NCI-H1048 (cell line): ENCODE measurements around the gene HORMAD1.
"Not testable (repeated sequence)": the region's sequence is repeated elsewhere in the genome, so short reads cannot be mapped to it uniquely, and the experiment has no call there.

Experiments
- DNase-seq: peaks from one replicate; lab custom pipeline; 2025; lab: John Stamatoyannopoulos, UW

The HORMAD1 gene

DNA sequence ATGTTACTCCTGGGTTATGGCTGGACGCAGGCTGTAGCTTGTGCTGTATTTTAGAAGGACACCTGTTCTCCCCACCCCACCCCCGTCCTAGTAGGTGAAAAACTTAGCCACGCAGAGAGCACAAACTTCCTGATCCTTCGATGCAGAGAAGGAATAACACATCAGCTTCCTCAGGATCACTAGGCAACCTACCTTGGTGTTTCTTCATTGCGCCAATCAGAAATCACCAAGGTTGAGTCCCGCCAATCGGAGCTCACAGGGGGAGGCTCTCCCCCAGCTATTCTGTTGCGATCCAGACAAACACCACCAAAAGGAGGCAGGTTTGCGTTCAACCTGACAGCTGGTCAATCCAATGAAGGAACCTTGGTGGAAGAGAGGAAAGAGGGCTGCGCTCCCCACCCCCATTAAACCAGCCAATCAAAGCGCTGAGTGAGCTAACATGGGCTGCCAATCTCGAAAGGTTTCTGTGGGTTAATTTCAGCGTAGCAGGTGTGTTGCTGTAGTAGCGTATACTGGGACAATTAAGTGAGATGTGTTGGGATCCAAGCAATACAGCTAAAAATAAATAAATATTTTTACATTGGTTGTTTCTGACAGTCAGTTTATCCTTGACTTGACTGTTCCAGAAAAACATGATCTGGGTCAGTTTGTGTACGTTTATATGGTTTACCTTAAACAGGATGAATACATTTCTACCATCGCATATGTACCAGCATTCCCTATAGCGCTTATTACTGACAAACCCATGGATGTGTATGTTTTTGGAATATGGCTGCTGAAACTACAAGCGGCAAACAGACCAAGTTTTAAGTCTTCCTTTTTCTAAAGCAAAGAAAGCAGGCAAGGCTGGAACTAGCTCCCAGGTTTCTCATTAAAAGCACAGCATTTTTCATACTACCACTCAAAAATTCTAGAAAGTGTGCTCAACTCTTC lies 23.4 kb downstream of the HORMAD1 start, which contains the start of gene GOLPH3L:
TSS of gene GOLPH3L (minus strand) at position 160 of the 933 bp plus-strand sequence. CDS start 2,316 bp downstream, outside the sequence.
- peak; percentile 99 for DNase-seq

DNA sequence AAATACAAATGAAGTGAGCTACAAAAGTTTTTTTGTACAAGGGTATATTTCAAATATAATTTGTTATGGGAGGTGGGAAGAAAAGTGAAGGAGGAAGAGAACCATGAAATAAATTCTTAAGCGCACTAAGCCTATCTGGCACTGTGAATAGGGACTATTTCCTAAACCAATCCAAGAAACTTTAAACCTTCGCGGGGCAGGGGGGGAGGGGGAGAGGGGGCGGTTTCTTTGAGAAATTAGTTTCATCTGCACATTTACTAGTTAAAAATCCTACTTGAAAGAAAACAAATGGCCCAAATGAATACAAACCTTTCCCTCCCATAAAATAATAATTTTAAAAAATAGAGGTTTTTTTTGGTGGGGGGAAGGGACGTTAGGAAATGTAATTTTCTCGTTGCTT lies 24.1 kb downstream of the HORMAD1 start:
- no peak for DNase-seq

DNA sequence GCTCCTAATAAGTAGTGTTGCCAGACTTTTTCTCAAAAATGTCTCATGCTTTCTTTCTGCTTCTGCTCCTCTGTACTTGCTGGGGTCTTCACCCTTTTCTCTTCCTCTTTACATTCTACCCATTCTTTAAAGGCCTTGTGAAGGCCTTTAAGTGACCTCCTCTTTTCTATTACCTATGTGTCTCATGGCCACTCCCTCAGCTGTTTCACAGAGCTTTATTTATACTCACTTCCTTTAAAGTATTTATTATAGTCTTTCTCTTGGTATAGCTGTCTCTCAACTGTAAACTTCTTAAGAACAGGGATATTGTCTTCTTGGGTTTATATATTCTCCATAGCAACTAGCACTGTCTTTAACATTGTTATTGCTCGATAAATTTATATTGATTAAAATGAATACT lies 24.5 kb downstream of the HORMAD1 start:
- DNase-seq: no peak

DNA sequence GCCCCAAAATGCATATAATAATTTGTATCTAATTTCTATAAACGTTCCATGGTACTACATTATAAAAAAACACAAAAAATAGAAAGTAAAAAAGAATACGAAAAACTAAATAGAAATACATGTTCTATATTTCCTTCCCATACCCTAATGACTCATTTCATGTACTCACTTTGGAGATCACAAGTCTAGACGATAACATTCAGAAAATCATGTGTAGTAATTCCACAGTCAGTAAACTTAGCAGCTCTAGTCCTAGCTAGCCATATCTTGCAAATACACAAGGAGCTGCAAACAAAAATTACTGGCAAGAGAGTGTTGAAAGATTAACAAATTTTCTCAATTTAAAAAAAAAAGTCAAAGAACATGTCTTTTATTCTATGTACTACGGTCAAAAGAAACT lies 25.1 kb downstream of the HORMAD1 start:
- DNase-seq: no peak

DNA sequence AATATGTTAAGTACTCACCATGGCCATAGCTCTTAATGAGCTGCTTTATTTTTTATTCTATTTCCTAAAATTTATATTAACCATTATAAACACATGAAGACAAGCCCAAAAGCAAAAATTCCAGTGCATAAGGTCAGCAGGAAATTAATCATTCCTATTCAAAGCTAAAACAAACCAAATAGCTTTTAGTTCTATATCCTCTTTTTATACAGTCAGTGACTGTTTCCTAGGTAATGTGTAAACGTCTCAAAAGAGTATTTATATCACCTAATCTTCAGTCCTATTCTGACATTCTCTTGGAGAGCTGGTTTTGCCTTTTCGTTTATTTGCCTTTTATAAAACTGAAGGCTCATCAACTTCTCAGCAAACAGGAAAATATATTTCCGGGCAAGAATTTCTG lies 28.0 kb downstream of the HORMAD1 start:
- no peak for DNase-seq

DNA sequence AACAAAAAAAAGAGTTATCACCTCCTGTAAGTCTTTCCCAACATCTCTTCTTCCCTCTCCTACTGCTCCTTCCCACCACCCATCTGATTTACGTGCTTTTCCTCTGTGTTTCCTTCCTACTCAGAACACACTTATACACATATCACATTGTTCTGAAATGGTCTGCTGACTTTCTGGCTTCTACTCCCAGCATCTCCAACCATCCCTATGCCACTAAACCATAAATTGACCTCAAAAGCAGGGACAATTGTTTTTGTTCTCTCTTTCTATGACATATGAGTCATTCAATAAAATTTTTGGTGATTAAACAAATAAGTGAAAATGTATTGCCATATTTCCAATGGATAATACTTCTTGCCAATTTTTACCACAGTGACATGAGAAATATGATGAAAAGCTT lies 31.9 kb downstream of the HORMAD1 start:
- DNase-seq: no peak

DNA sequence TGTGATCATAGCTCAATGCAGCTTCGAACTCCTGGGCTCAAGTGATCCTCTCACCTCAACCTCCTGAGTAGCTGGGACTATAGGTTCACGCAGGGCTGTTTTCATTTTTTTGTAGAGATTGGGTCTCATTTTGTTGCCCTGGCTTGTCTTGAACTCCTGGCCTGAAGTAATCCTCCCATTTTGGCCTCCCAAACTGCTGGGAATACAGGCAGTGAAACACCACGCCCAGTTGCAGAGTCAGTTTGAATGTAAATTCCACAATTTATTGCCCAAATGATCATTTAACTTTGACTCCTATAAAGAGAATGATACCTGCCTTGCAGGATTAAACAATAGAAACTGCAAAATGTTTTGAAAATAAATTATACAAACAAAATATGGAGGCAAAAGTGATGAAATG lies 34.4 kb downstream of the HORMAD1 start:
- no peak for DNase-seq

DNA sequence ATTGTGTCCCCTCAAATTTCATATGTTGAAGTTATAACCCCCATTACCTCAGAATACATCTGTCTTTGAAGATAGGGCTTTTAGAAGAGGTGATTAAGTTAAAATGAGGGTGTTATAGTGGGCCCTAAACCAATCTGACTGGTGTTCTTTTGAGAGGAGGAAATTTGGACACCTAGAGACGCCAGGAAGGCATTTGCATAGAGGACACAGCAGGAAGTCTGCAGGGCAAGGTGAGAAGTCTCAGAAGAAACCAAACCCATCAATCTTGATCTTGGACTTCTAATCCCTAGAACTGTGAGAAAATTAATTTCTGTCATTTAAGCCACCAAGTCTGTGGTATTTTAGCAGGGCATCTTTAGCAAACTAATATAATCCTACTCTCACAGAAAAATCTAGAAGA lies 36.8 kb downstream of the HORMAD1 start:
- no peak for DNase-seq

DNA sequence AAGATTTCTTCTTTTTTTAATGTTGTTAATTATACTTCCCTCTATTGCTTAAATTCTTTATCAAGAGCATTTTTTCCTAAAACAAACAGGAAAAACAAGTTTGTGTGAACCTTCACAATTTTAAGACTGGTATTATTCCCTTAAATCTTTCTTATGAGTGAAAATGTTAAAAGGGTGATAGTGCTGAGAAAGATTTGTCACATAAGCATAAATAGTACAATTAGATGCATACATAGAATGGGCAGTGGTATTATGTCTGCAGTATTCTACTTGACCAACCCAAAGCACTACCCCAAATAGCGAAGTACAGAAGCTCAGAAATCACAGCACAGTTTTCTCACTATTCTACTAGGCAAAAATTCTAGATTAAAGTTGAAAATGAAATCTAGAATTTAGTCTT lies 41.7 kb downstream of the HORMAD1 start:
- no peak for DNase-seq

DNA sequence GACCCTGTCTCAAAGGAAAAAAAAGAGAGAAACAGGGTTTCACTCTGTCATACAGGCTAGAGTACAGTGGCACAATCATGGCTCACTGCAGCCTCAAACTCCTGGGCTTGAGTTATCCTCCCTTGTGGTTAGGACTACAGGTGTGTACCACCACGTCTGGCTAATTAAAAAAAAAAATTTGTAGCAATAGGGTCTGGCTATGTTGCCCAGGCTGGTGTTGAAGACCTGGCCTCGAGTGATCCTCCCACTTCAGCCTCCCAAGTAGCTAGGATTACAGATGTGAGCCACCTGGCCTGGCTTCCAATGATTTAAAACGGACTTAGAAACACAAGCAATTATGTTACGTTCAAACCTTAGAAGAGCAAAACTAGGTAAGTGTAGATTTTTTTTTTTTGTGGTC lies 45.8 kb downstream of the HORMAD1 start:
- no peak for DNase-seq

DNA sequence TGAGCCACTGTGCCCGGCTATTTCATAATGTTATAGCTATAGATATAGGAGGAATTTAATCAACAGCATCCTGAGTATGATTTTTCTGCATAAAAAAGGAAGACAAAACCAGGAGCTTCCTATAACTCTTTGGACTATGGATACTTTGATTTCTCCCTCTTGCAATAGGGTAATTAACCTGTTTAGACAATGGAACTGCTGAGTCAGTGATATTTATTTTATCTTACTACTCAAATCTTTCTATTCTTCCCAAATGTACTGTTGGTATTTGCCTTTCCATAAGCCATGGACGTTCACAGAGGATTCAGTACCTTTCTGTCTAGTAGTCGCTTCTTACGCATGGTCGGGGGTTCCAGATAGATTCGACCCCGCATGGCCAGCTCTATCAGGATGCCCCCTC lies 57.4 kb downstream of the HORMAD1 start:
- DNase-seq: no peak

DNA sequence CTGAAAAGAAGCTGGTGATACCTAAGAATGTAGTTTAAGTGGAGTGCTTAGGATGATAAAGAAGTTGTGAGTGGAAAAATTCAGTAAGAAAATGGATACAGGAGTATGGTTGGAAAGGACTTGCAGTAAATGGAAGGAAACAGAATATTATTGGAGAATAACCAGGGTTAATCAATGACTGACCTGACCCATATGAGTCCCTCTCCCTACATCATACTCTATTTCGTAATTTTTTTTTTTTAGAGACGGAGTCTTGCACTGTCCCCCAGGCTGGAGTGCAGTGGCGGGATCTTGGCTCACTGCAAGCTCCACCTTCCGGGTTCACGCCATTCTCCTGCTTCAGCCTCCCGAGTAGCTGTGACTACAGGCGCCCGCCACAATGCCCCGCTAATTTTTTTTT lies 57.9 kb downstream of the HORMAD1 start:
- no peak for DNase-seq

DNA sequence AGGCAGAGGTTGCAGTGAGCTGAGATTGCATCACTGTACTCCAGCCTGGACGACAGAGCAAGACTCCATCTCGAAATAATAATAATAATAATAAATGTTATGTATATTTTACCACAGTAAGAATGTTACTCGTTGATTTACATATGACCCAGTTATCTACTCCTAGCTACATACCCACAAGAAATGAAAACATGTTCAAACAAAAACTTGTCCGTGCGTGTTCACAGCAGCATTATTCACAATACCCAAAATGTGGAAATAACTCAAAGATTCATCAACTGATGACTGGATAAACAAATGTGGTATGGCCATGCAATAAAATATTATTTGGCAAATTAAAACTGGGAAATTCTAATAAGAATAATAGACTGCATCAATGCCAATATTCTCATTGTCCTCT lies 59.5 kb downstream of the HORMAD1 start:
- DNase-seq: no peak

DNA sequence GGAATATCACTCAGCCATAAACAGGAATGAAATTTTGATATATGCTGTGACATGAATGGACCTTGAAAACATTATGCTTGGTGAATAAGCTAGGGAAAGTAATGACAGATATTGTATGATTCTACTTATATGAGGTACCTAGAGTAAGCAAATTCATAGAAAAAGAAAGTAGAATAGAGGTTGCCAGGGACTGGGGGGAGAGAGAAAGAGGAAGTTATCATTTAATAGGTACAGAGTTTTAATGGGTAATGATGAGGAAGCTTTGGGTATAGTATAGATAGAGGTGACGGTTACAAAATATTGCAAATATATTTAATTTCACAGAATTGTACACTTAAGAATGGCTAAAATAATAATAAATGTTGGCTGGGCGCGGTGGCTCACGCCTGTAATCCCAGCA lies 60.1 kb downstream of the HORMAD1 start:
- DNase-seq: no peak

DNA sequence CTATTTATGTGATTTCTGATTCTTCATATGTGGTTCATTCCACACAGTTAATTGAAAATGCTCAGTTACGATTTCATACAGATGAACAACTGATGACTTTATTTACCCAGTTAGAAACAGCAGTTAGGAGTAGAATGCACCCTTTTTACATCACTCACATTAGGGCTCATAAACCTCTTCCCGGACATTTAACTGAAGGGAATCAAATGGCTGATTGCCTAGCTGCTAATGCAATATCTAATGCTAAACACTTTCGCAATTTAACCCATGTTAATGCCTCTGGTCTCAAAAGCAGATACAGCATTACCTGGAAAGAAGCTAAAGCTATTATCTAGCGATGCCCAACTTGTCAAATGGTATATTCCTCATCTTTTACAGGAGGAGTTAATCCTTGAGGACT lies 63.6 kb downstream of the HORMAD1 start:
- DNase-seq: not testable (repeated sequence)

DNA sequence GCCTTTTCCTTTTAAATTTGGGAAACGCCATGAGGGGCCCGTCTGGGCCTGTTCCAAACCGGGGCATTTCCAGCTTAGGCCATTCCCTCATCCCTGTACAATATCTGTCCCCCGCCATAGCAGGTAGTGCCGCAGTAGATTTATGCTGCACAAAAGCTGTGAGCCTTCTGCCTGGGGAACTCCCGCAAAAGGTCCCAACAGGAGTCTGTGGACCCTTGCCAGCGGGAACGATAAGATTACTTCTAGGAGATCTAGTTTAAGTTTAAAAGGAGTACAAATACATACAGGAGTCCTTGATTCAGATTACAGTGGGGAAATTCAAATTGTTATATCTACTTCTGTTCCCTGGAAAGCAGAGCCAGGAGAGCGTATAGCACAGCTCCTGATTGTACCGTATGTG lies 66.1 kb downstream of the HORMAD1 start:
- DNase-seq: not testable (repeated sequence)

DNA sequence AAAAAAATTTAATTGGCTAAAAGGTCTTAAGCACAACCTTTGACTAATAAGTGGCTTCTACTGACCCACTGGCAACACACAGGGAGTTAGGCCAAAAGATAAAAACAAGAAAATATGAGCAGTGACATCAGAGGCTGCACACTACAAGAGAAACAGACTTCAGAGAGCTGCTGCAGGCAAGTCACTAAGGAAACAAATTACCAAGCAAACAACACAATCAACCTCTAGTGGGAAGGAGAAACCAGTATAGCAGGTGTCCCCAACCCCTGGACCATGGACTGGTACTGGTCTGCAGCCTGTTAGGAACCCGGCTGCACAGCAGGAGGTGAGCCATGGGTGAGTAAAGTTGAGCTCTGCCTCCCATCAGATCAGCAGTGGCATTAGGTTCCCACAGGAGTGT lies 70.5 kb downstream of the HORMAD1 start:
- DNase-seq: no peak

DNA sequence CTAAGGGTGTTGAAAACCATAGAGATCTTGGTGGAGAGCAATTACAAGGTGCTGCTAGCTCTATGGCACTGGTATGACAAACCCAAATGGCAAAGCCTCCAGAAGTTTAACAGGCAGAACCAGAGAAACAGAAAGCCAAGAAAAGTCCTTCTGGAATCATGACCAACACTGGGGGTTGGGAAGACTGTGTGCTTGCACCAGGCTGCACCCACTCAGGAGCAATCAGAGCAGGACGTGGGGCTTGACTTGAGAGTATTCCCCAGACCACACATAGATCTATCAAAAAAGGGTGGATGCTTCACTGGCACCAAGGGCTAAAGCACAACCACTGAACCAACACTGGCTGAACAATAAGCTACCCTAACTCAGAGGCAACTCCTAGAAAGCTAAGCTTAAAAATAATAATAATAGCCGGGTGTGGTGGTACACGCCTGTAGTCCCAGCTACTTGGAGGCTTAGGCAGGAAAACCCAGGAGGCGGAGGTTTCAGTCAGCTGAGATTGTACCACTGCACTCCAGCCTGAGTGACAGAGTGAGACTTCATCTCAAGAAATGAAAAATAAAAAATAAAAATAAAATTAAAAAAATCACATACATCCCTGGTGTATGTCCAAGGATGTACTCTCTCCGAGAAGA lies 71.1 kb downstream of the HORMAD1 start:
- DNase-seq: no peak
